NCI-H1930 (cell line): ENCODE data around the gene MYO7B.
"Not testable (repeated sequence)": the region's sequence is repeated elsewhere in the genome, so short reads cannot be mapped to it uniquely, and the experiment has no call there.

Source experiments
- DNase-seq, 2 experiments: peaks; one replicate each; lab custom pipeline; 2025; lab: John Stamatoyannopoulos, UW

The MYO7B gene

GRCh38 chr2:127552846-127553245 lies 17.4 kb downstream of the MYO7B start:
- no peak for DNase-seq

GRCh38 chr2:127558911-127559310 lies 23.4 kb downstream of the MYO7B start:
- DNase-seq, result no peak

DNA sequence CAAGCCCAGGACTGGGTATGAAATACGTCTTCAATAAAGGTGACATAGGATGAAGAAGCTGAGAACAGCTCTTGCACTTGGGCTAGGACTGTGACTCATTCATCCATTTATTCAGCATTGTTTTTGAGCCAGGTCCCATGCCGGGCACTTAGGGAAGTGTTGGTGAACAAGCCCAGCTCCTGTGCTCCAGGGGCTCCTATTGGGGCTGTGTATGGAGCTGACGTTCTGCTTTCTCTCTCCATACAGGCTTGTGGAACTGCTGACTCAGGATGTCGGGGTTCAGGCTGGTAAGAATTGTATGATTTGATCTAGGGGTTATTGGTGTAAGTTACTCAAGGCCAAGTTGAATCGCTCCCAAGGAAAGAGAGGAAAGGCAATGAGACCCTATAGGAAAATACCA lies 24.0 kb downstream of the MYO7B start:
- DNase-seq, result no peak

DNA sequence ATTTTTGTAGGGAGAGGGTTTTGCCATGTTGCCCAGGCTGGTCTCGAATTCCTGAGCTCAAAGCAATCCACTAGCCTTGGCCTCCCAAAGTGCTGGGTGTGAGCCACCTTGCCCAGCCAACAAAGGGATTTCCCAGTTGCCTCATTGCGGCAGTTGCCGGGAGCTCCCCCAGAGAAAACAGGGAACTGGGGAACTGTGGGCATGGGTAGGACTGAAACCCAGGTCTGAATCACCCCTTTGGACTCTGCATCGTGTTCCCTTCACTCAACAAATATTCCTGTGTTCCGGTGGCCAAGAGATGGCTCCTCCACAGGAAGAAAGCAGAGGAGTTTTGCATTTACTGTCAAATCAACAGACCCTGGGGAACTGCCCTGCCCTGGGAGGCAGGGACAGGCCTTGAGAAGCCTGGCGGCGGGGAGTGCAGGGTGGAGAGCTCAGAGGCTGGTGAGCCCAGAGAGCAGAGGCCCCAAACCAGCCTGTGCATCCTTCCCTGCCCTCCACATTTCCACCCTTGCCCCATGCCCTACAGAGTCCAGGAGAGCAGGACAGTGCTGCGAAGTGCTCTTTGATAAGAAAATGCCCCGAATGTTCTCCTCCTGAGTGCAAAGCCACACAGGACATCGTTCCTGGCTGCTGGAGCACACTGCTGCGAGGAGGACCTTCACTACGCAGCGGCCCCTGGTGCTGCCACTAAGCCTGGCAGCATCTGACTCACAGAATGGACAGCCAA lies 24.9 kb downstream of the MYO7B start:
- no peak for DNase-seq

DNA sequence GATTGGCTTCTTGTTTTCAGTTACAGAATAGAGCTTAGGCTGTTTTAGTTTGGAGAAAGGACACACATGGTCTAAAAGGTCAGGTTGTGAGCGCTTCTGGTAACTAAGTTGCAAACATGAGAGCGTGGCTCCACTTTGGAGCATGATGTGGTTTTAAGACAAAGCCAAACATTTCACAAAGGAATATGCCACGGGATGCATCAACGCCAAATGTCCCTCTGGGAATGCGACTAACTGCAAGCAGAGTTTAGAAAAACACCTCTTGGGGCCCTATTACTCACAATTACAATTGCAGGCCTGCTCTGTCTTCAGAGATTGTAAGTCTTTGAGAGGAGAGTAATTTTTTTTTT lies 25.4 kb downstream of the MYO7B start:
- no peak for DNase-seq

- DNase-seq, result no peak
Observed at GRCh38 chr2:127561371-127561770, 25.9 kb downstream of the MYO7B start.

- DNase-seq, result no peak
Observed at GRCh38 chr2:127562936-127563335, 27.5 kb downstream of the MYO7B start.

DNA sequence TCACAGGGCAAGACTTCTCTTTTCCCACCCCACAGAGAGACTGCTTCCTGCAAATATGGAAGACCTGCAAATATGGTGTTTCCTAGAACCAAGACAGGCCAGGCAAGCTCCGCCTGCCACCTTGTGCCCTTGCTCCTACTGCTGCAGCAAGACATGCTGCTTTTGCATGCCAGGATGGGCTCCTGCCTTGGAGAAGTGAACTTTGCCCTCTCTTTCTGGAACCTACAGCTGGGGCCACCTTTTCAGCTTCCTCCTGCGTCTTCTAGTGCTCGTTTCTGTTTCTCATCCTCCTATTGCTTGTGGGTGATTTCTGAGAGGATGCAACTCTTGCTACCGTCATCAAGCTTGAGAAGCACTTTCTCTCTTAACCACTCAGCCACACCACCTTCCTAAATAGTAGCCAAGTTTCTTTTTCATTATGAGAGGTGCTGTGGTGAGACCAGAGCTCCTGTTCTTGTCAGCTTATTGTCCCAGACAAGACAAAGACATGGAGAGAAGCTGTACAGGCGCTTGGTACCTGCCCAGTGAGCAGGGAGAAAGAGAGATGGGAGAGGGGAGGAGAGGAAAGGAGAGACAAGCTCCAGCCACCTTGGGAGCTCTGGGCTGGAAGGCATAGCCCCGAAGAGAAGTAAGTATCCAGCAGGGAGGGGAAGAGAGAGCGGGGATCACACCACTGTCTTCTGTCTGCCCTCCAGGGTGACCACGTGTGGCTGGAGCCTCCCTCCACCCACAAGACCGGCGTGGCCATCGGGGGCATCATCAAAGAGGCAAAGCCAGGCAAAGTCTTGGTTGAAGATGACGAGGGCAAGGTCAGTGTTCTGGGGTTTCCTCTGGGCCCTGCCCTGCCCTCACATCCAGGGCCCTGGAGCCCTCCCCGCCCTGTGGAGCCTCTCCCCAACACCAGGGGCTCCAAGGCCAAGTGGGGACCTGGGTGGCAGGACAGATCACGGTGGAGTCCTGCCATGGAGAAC lies 28.3 kb downstream of the MYO7B start:
- no peak for DNase-seq

GRCh38 chr2:127564429-127565260 lies 29.2 kb downstream of the MYO7B start:
- no peak for DNase-seq

DNA sequence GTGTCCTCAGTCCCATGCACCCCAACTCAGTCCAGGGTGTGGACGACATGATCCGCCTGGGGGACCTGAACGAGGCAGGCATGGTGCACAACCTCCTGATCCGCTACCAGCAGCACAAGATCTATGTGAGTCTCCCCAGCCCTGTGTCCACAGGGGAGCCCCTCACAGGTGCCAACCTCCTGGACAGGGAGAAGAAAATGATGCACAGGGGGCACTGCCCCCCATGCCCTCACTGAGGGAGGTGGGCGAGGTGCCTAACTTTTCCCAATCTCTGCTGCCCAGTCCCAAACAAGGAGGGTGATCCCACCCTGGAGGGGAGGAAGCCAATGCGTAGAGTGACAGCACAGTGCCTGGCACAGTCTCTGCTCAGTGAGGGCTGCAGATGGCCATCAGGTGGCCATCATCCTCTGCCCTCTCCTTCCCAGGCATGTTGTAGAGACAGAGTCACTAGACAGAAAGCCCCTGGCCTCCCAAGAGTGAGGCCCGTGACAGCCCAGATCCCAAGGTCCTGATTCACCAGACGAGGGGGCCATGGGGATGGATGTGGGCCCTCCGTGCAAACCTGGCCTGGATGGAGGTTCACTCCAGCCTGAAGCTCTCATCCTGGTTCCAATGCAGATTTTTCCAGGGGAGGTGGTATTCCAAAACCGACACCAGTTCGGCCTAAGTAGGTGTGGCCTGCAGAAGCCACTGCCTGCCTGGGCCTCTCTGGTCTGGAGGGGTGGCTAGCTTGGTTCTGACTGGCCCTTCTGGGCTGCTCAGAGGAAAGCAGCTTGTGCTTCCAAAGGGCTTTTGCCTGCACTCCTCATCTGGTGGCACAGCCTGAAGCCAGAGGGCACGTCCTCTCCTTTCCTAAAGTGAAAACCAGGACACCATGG lies 30.0 kb downstream of the MYO7B start:
- DNase-seq, result no peak

DNA sequence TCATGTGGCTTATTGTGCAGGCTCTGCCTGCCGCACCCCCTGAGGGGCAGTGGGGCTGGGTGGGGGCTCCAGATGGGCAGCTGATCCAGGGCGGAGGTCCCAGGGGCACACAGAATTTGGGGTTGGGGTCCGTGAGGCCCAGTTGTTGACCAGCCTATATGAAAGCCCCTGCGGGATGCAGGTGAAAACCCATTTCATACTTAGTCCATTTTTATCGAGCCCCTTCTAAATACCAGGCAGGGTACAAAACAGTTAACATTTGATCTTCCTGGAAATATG lies 30.6 kb downstream of the MYO7B start:
- no peak for DNase-seq

DNA sequence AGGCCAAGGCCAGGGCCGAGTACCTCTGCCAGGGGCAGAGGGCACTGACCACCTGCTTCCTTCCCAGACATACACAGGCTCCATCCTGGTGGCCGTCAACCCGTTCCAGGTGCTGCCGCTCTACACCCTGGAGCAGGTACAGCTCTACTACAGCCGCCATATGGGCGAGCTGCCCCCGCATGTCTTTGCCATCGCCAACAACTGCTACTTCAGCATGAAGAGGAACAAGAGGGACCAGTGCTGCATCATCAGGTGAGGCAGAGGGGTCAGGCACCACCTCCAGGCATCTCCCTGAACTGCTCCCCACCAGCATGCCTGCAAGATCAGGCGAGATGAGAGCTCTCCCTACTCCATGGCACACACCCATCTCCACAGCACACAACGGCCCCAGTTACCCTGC lies 31.1 kb downstream of the MYO7B start:
- no peak for DNase-seq

- DNase-seq, result no peak
Observed at GRCh38 chr2:127567351-127567854, 31.9 kb downstream of the MYO7B start.

GRCh38 chr2:127568128-127568527 lies 32.6 kb downstream of the MYO7B start:
- no peak for DNase-seq

- no peak for DNase-seq
Observed at GRCh38 chr2:127569666-127570065, 34.2 kb downstream of the MYO7B start.

DNA sequence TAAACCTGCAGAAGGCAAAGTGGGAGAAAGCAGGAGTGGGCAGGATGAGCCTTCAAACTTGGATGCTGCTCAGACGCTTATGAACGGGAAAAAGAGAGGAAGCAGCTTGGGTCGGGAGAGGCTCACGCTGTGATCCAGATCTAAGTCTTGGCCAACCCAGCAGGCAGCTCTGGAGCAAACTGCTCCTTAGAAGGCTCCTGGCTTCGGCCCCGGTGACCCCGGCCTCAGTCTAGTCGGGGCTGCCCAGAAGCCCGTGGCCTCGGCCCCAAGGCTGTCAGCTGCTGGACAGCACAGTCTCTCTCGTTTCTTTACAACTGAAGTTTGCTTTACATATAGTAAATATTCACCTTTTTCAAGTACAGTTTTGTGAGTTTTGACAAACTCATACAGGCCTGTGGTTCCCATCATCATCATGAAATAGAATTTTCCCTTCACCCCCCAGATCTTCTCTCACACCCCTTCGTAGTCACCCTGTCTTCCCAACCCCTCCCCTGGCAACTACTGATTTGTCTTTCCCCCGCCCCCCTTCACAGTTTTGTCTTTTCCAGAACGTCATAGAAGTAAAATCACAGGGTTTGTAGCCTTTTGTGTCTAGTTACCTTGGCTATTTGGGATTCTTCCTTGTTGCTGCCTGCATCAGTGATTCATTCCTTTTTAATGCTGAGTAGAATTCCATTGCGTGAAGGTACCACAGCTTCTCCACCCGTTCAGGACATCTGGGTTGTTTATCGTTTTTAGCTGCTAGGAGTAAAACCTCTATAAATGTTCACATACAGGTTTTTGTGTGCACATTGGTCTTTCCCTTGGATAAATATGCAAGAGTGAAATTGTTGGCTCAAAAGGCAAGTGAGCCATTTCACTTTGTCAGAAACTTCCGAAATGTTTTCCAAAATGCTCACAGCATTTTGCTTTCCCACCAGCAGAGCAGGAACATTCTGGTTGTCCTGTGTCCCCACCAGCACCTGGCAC lies 35.1 kb downstream of the MYO7B start:
- DNase-seq, result no peak

DNA sequence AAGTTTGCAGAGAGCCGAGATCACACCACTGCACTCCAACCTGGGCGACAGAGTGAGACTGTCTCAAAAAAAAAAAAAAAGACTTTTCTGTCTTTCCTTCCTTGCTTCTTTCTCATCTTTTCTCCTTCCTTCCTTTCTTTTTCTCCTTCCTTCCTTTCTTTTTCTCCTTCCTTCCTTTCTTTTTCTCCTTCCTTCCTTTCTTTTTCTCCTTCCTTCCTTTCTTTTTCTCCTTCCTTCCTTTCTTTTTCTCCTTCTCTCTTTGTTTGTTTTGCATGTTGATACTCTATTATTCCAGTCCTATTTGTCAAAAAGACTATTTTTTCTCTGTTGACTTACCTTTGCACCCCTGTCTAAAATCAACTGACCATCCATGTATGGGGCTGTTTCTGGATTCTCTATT lies 36.9 kb downstream of the MYO7B start:
- not testable (repeated sequence) for DNase-seq

- DNase-seq, result no peak
Observed at GRCh38 chr2:127572841-127573240, 37.4 kb downstream of the MYO7B start.

DNA sequence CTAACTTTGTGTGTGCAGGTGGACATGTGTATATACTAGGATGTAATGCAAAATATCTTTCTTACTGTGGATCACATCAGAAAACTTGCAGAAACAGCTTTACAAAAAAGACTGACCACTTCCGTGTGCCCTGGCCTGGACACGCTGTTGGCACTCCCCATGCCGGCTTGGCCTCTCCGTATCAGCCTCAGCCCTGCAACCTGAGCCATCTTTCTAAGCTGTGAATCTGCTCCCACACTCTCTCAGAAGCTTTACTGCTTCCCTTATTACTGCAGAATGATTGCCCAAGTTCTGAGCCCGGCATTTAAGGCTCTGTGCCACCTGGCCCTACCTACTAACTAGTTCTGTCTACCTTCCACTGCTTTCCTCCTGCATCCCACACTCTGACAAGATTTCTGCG lies 37.8 kb downstream of the MYO7B start:
- DNase-seq, result no peak

DNA sequence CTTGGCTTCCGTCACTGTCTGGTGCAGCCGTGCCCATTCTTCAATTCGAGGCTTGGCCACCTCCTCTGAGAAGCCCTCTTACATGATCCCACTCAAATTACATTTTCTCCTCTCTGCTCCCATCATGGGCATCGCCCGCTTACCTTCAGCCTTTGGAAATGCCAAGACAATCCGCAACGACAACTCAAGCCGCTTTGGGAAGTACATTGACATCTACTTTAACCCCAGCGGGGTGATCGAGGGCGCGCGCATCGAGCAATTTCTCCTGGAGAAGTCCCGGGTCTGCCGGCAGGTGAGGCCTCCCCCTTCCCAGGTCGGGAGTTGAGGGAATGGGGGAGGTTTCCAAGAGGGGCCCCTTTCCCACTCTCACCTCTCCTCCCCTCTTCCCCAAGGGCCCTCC lies 38.3 kb downstream of the MYO7B start:
- no peak for DNase-seq
